Astrocyte (in vitro differentiated cells and primary cell): ENCODE measurements around the gene ZEB2. TPM values are rescaled to one million over a fixed set of nuclear protein-coding genes. Genes with fewer than 3 reads are reported as not detected.

Source experiments
- DNase-seq: peaks from one replicate; pipeline ENCODE4 v3.0.0-alpha.2; 2010; ENCODE audit warnings: low read depth
- FAIRE-seq: peaks from 2 replicates; lab custom pipeline; 2011; peaks lifted over from hg19 to GRCh38; lab: Jason Lieb, UNC
- H2AFZ ChIP-seq: 2 replicates; pipeline ENCODE4 v1.6.0; 2012; ENCODE audit warnings: low read depth, low read length, inconsistent platforms
- H3K27ac ChIP-seq: 2 replicates; pipeline ENCODE4 v1.5.1; 2011; ENCODE audit warnings: low read depth, low read length, inconsistent platforms
- H3K27me3 ChIP-seq: 2 replicates; pipeline ENCODE4 v1.6.0; 2011; ENCODE audit warnings: low read length, inconsistent platforms; ENCODE audit not compliant: insufficient read depth
- H3K36me3 ChIP-seq: 2 replicates; pipeline ENCODE4 v1.5.1; 2011; ENCODE audit warnings: low read length, inconsistent platforms; ENCODE audit not compliant: insufficient read depth
- H3K4me1 ChIP-seq: 2 replicates; pipeline ENCODE4 v1.5.1; 2011; ENCODE audit warnings: low read length, inconsistent platforms; ENCODE audit not compliant: insufficient read depth
- H3K4me2 ChIP-seq: 2 replicates; pipeline ENCODE4 v1.6.0; 2012; ENCODE audit warnings: low read length, inconsistent platforms
- H3K4me3 ChIP-seq: 2 replicates; pipeline ENCODE4 v1.5.1; 2011; ENCODE audit warnings: low read depth, mild to moderate bottlenecking, low read length, inconsistent platforms; ENCODE audit not compliant: insufficient read depth
- H3K79me2 ChIP-seq: 2 replicates; pipeline ENCODE4 v1.6.0; 2012; ENCODE audit warnings: mild to moderate bottlenecking, low read length, inconsistent platforms; ENCODE audit not compliant: insufficient read depth
- H3K9ac ChIP-seq: 2 replicates; pipeline ENCODE4 v1.6.0; 2012; ENCODE audit warnings: mild to moderate bottlenecking, low read length, inconsistent platforms
- H3K9me3 ChIP-seq: 2 replicates; pipeline ENCODE4 v1.5.1; 2012; ENCODE audit warnings: low read depth, mild to moderate bottlenecking, low read length, inconsistent platforms; ENCODE audit not compliant: insufficient read depth
- H4K20me1 ChIP-seq: 2 replicates; pipeline ENCODE4 v1.6.0; 2012; ENCODE audit warnings: low read length, inconsistent platforms; ENCODE audit not compliant: insufficient read depth
- H3K27ac Mint-ChIP-seq: one replicate; pipeline ENCODE4 v1.8.0; 2021; ENCODE audit warnings: mild to moderate bottlenecking, mixed read lengths; ENCODE audit not compliant: unreplicated experiment
- H3K27me3 Mint-ChIP-seq: one replicate; pipeline ENCODE4 v1.8.0; 2021; ENCODE audit warnings: low read depth, mixed read lengths; ENCODE audit not compliant: unreplicated experiment
- H3K36me3 Mint-ChIP-seq: one replicate; pipeline ENCODE4 v1.8.0; 2021; ENCODE audit warnings: low read depth, mixed read lengths; ENCODE audit not compliant: unreplicated experiment
- H3K4me1 Mint-ChIP-seq: one replicate; pipeline ENCODE4 v1.8.0; 2021; ENCODE audit warnings: low read depth, mixed read lengths; ENCODE audit not compliant: unreplicated experiment
- H3K4me3 Mint-ChIP-seq: one replicate; pipeline ENCODE4 v1.8.0; 2021; ENCODE audit warnings: mild to moderate bottlenecking, moderate library complexity, mixed read lengths; ENCODE audit not compliant: unreplicated experiment
- H3K9me3 Mint-ChIP-seq: one replicate; pipeline ENCODE4 v1.8.0; 2021; ENCODE audit warnings: mild to moderate bottlenecking, mixed read lengths; ENCODE audit not compliant: unreplicated experiment
- EZH2 ChIP-seq: IDR thresholded peaks from 2 replicates; pipeline ENCODE4 v1.6.1; 2012; ENCODE audit warnings: mild to moderate bottlenecking, low read length, inconsistent platforms; ENCODE audit not compliant: insufficient read depth
- total RNA-seq: library from RNA; stranded (reverse); gene quantifications from 2 replicates; pipeline ENCODE4 v1.2.1, GENCODE V29; 2021
- TF ChIP-seq, protein P1 (sequence below): IDR thresholded peaks from 2 replicates; pipeline ENCODE4 v1.5.1; 2011; ENCODE audit warnings: low read depth, mild to moderate bottlenecking, inconsistent platforms, low read length, moderate library complexity; ENCODE audit not compliant: insufficient read depth

Gene ZEB2
- total RNA-seq, 1 donor from 2014 or later: 84.9 TPM

DNA sequence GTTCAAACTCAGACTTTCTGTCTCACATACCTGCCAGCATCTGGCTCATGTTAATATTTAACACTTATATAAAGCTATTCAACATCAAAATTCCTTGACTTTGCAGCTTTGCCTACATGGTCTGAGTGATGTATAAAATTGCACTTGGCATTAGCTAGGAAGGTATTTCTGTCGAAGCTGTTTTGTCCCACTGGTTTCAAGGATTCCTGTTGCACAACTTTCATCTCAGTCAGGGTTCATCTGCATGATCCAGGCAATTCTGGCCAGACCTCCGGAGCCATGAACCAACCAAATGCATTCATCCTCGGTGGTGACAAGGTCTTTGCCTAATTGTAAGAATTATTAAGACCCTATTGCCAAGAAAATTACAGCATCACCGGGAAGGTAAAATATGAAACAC, 185.4 kb downstream of the ZEB2 start:
- Histone ChIP-seq H3K79me2 (peaks cover 9% of the 10 kb centered on the region), H2AFZ (no peak overlapping the region), H3K4me2 (no peak overlapping the region), H3K9ac (no peak overlapping the region), H3K27me3 (no peaks in the 10 kb centered on the region), H3K36me3 (no peaks in the 10 kb centered on the region), H3K27ac (no peak overlapping the region), H4K20me1 (no peaks in the 10 kb centered on the region), H3K4me1 (peaks cover 4% of the 10 kb centered on the region), H3K4me3 (no peak overlapping the region), H3K9me3 (no peaks in the 10 kb centered on the region)
- Mint-ChIP-seq H3K4me3 (no peak overlapping the region), H3K9me3 (no peaks in the 10 kb centered on the region), H3K27ac (no peak overlapping the region), H3K27me3 (no peaks in the 10 kb centered on the region), H3K4me1 (peaks cover 16% of the 10 kb centered on the region), H3K36me3 (no peaks in the 10 kb centered on the region)
- TF ChIP-seq EZH2: no peak
- TF ChIP-seq, protein P1, sequence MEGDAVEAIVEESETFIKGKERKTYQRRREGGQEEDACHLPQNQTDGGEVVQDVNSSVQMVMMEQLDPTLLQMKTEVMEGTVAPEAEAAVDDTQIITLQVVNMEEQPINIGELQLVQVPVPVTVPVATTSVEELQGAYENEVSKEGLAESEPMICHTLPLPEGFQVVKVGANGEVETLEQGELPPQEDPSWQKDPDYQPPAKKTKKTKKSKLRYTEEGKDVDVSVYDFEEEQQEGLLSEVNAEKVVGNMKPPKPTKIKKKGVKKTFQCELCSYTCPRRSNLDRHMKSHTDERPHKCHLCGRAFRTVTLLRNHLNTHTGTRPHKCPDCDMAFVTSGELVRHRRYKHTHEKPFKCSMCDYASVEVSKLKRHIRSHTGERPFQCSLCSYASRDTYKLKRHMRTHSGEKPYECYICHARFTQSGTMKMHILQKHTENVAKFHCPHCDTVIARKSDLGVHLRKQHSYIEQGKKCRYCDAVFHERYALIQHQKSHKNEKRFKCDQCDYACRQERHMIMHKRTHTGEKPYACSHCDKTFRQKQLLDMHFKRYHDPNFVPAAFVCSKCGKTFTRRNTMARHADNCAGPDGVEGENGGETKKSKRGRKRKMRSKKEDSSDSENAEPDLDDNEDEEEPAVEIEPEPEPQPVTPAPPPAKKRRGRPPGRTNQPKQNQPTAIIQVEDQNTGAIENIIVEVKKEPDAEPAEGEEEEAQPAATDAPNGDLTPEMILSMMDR: no peak
- no peak for FAIRE-seq
- DNase-seq: no peak
